Measurements from ENCODE around the gene DSCAM. TPM values are rescaled to one million over a fixed set of nuclear protein-coding genes. Genes with fewer than 3 reads are reported as not detected.

DSCAM gene
- total and polyA plus RNA-seq, 2 donors (not counting 1 experiment from before 2014, with no cell fraction given) = not detected

GRCh38 chr21:40141621-40142020 is 705.3 kb downstream of the DSCAM start:
- H3K27me3 Mint-ChIP-seq = no peaks in the 10 kb centered on the region
- TF ChIP-seq EZH2 (IDR thresholded peaks at IDR 0.05; ENCODE audit: borderline replicate concordance, insufficient read depth, low read depth, low read length, poor library complexity, severe bottlenecking) (no peak), CTCF (IDR thresholded peaks at IDR 0.05) (no peak)
- Histone ChIP-seq H3K36me3 (replicated peaks in 1 of 2; ENCODE audit: control extremely low read depth in 1 of 2, control insufficient read depth in 1 of 2, extremely low read depth in 1 of 2, insufficient read depth in 2 of 2, low read length in 1 of 2) (no peaks in the 10 kb centered on the region), H3K9me3 (ENCODE audit: control extremely low read depth in 1 of 3, control insufficient read depth in 2 of 3, insufficient read depth in 1 of 3, low read length in 2 of 3) (peaks cover 0 to 13% (median 0%) of the 10 kb centered on the region in 3 donors), H3K79me2 (ENCODE audit: control insufficient read depth, insufficient read depth, low read length) (no peaks in the 10 kb centered on the region), H2AFZ (ENCODE audit: insufficient read depth, low read depth, low read length, poor library complexity, severe bottlenecking) (no peak overlapping the region), H3K27ac (ENCODE audit: low read length in 2 of 2) (no peak overlapping the region), H3K4me3 (ENCODE audit: control extremely low read depth in 1 of 5, extremely low read depth in 1 of 5, insufficient read depth in 1 of 5, low read depth in 2 of 5, low read length in 4 of 5) (no peak overlapping the region), H3K27me3 (replicated peaks in 1 of 4; ENCODE audit: control extremely low read depth in 1 of 4, control insufficient read depth in 3 of 4, insufficient read depth in 4 of 4, low read length in 3 of 4) (no peaks in the 10 kb centered on the region), H3K9ac (ENCODE audit: low read length) (no peak overlapping the region), H4K20me1 (ENCODE audit: control insufficient read depth, insufficient read depth, low read length, poor library complexity, severe bottlenecking) (no peaks in the 10 kb centered on the region), H3K4me2 (replicated peaks; ENCODE audit: low read depth, low read length, poor library complexity, severe bottlenecking) (no peak overlapping the region), H3K4me1 (ENCODE audit: control insufficient read depth in 2 of 2, insufficient read depth in 2 of 2, low read length in 2 of 2) (no peaks in the 10 kb centered on the region)
- no peaks in the 10 kb centered on the region for H3K4me1 Mint-ChIP-seq
- ATAC-seq (ENCODE audit: low read depth) = no peak
- 84% methylated on average over 6 of the region's 8 CpGs for WGBS (ENCODE audit: insufficient coverage)
- ChIA-PET POLR2A (no interaction called here), CTCF (no interaction called here)
- no peak for DNase-seq
- H3K4me3 Mint-ChIP-seq = no peak overlapping the region
- intact Hi-C loops (cut with micrococcal nuclease) = no loop called here
- no peak overlapping the region for H3K27ac Mint-ChIP-seq
- no peaks in the 10 kb centered on the region for H3K9me3 Mint-ChIP-seq (ENCODE audit: insufficient read depth)

- CTCF ChIA-PET = no interaction called here
- no peak for DNase-seq
- intact Hi-C loops (cut with micrococcal nuclease) = no loop called here
- H3K4me2 ChIP-seq (replicated peaks; ENCODE audit: low read depth, low read length, poor library complexity, severe bottlenecking) = no peak overlapping the region
- H3K27me3 ChIP-seq (replicated peaks in 1 of 4; ENCODE audit: control extremely low read depth in 1 of 4, control insufficient read depth in 3 of 4, insufficient read depth in 4 of 4, low read length in 3 of 4) = no peaks in the 10 kb centered on the region
- H3K9ac ChIP-seq (ENCODE audit: low read length) = no peak overlapping the region
- Mint-ChIP-seq H3K27ac (no peak overlapping the region), H3K4me1 (no peaks in the 10 kb centered on the region), H3K4me3 (no peak overlapping the region), H3K27me3 (no peaks in the 10 kb centered on the region), H3K9me3 (ENCODE audit: insufficient read depth) (no peaks in the 10 kb centered on the region)
- POLR2A ChIA-PET = no interaction called here
- no peaks in the 10 kb centered on the region for H3K79me2 ChIP-seq (ENCODE audit: control insufficient read depth, insufficient read depth, low read length)
- H4K20me1 ChIP-seq (ENCODE audit: control insufficient read depth, insufficient read depth, low read length, poor library complexity, severe bottlenecking) = no peaks in the 10 kb centered on the region
- no peak for ATAC-seq (ENCODE audit: low read depth)
- peaks cover 0 to 13% (median 0%) of the 10 kb centered on the region in 3 donors for H3K9me3 ChIP-seq (ENCODE audit: control extremely low read depth in 1 of 3, control insufficient read depth in 2 of 3, insufficient read depth in 1 of 3, low read length in 2 of 3)
- H3K4me3 ChIP-seq (ENCODE audit: control extremely low read depth in 1 of 5, extremely low read depth in 1 of 5, insufficient read depth in 1 of 5, low read depth in 2 of 5, low read length in 4 of 5) = no peak overlapping the region
- TF ChIP-seq EZH2 (IDR thresholded peaks at IDR 0.05; ENCODE audit: borderline replicate concordance, insufficient read depth, low read depth, low read length, poor library complexity, severe bottlenecking) = no peak
- no peak for TF ChIP-seq CTCF (IDR thresholded peaks at IDR 0.05)
- no peak overlapping the region for H3K27ac ChIP-seq (ENCODE audit: low read length in 2 of 2)
- WGBS (ENCODE audit: insufficient coverage) = 74% methylated on average over 3 of the region's 3 CpGs
- no peak overlapping the region for H2AFZ ChIP-seq (ENCODE audit: insufficient read depth, low read depth, low read length, poor library complexity, severe bottlenecking)
- no peaks in the 10 kb centered on the region for H3K4me1 ChIP-seq (ENCODE audit: control insufficient read depth in 2 of 2, insufficient read depth in 2 of 2, low read length in 2 of 2)
- H3K36me3 ChIP-seq (replicated peaks in 1 of 2; ENCODE audit: control extremely low read depth in 1 of 2, control insufficient read depth in 1 of 2, extremely low read depth in 1 of 2, insufficient read depth in 2 of 2, low read length in 1 of 2) = no peaks in the 10 kb centered on the region
Observed at GRCh38 chr21:40140675-40141074, 706.3 kb downstream of the DSCAM start.
